Smooth muscle cell (in vitro differentiated cells): Measurements from ENCODE around the gene C12orf75. TPM values are rescaled to one million over a fixed set of nuclear protein-coding genes. Genes with fewer than 3 reads are reported as not detected.

Experiments used
- DNase-seq: peaks from one replicate; lab custom pipeline; 2025; ENCODE audit not compliant: unreplicated experiment; lab: John Stamatoyannopoulos, UW
- H2AFZ ChIP-seq: fragments of 200-600 bp; sonication (generic); 2 replicates; pipeline ENCODE4 v1.6.0; 2016; ENCODE audit warnings: antibody characterized with exemption, low read depth, mild to moderate bottlenecking
- H3F3A ChIP-seq: fragments of 200-600 bp; sonication (generic); 2 replicates; pipeline ENCODE4 v1.6.0; 2017; ENCODE audit warnings: antibody characterized with exemption, low read depth
- H3K27ac ChIP-seq: fragments of 200-600 bp; sonication (generic); 2 replicates; pipeline ENCODE4 v1.5.1; 2016; ENCODE audit warnings: low read depth, mild to moderate bottlenecking
- H3K27me3 ChIP-seq: fragments of 200-600 bp; sonication (generic); 2 replicates; pipeline ENCODE4 v1.6.1; 2016; ENCODE audit warnings: low read depth, mild to moderate bottlenecking
- H3K36me3 ChIP-seq: fragments of 200-600 bp; sonication (generic); 2 replicates; pipeline ENCODE4 v1.5.1; 2016; ENCODE audit warnings: low read depth
- H3K4me1 ChIP-seq: fragments of 200-600 bp; sonication (generic); 2 replicates; pipeline ENCODE4 v1.5.1; 2016; ENCODE audit warnings: low read depth
- H3K4me2 ChIP-seq: fragments of 200-600 bp; sonication (generic); 2 replicates; pipeline ENCODE4 v1.6.0; 2016; ENCODE audit warnings: mild to moderate bottlenecking
- H3K4me3 ChIP-seq: fragments of 200-600 bp; sonication (generic); 2 replicates; pipeline ENCODE4 v1.5.1; 2016; ENCODE audit warnings: mild to moderate bottlenecking
- H3K79me2 ChIP-seq: fragments of 200-600 bp; sonication (generic); 2 replicates; pipeline ENCODE4 v1.6.0; 2016; ENCODE audit warnings: low read depth, mild to moderate bottlenecking
- H3K9ac ChIP-seq: fragments of 200-600 bp; sonication (generic); 2 replicates; pipeline ENCODE4 v1.6.0; 2016; ENCODE audit warnings: low read depth
- H3K9me3 ChIP-seq: fragments of 200-600 bp; sonication (generic); replicated peaks from 2 replicates; pipeline ENCODE4 v1.5.1; 2016; ENCODE audit warnings: low read depth
- H4K20me1 ChIP-seq: fragments of 200-600 bp; sonication (generic); 2 replicates; pipeline ENCODE4 v1.6.0; 2016; ENCODE audit warnings: low read depth
- CTCF ChIP-seq: fragments of 200-600 bp; sonication (generic); IDR thresholded peaks from 2 replicates; pipeline ENCODE4 v1.5.1; 2017; ENCODE audit warnings: borderline replicate concordance, mild to moderate bottlenecking, antibody characterized with exemption; ENCODE audit not compliant: insufficient read depth, poor library complexity, severe bottlenecking
- WGBS: methylation state at CpG from one replicate; pipeline ENCODE4 v1.1.7; 2016; ENCODE audit warnings: low lambda C conversion rate; 5-methylcytosine and 5-hydroxymethylcytosine counted together
- polyA plus RNA-seq: library from polyadenylated mRNA; unstranded; fragments of >200 nt; fragmentation: Nextera tagmentation; extraction: Ambion mirVana; gene quantifications from 2 replicates; pipeline ENCODE4 v1.2.1, GENCODE V29; 2016
- total RNA-seq: library from RNA; depleted of rRNA; stranded (reverse); fragments of >200 nt; gene quantifications from 2 replicates; pipeline ENCODE4 v1.2.3, GENCODE V29; 2014

The C12orf75 gene
- total and polyA plus RNA-seq, 2 experiments from 2014 or later: 201 to 309 TPM

GRCh38 chr12:105285378-105285777 is 45.1 kb upstream of the C12orf75 start:
- no peaks in the 10 kb centered on the region for H3K4me1 ChIP-seq
- no peaks in the 10 kb centered on the region for H3K79me2 ChIP-seq
- peaks cover 4% of the 10 kb centered on the region for H3K27me3 ChIP-seq
- H3K4me3 ChIP-seq: no peak overlapping the region
- 89% methylated on average over 1 of the region's 1 CpG for WGBS
- no peaks in the 10 kb centered on the region for H3F3A ChIP-seq
- H2AFZ ChIP-seq: no peak overlapping the region
- no peaks in the 10 kb centered on the region for H3K9me3 ChIP-seq
- H3K27ac ChIP-seq: no peak overlapping the region
- DNase-seq: no peak
- H3K36me3 ChIP-seq: no peaks in the 10 kb centered on the region
- H4K20me1 ChIP-seq: no peaks in the 10 kb centered on the region
- no peak overlapping the region for H3K4me2 ChIP-seq
- no peak overlapping the region for H3K9ac ChIP-seq
- no peak for TF ChIP-seq CTCF

- Histone ChIP-seq H3K27me3 (peaks cover 4% of the 10 kb centered on the region), H3K27ac (no peak overlapping the region), H4K20me1 (no peaks in the 10 kb centered on the region), H3K4me1 (no peaks in the 10 kb centered on the region), H3K36me3 (no peaks in the 10 kb centered on the region), H3F3A (no peaks in the 10 kb centered on the region), H2AFZ (no peak overlapping the region), H3K4me3 (no peak overlapping the region), H3K9me3 (no peaks in the 10 kb centered on the region), H3K4me2 (no peak overlapping the region), H3K79me2 (no peaks in the 10 kb centered on the region), H3K9ac (no peak overlapping the region)
- TF ChIP-seq CTCF: no peak
- DNase-seq: no peak
- WGBS: 84% methylated on average over 1 of the region's 1 CpG
Observed at GRCh38 chr12:105287408-105287807, 43.1 kb upstream of the C12orf75 start.

GRCh38 chr12:105288311-105288996 is 42.0 kb upstream of the C12orf75 start:
- Histone ChIP-seq H3K27ac (no peak overlapping the region), H3K27me3 (peaks cover 4% of the 10 kb centered on the region), H3K4me2 (no peak overlapping the region), H3K79me2 (no peaks in the 10 kb centered on the region), H3K9me3 (no peaks in the 10 kb centered on the region), H3F3A (no peaks in the 10 kb centered on the region), H2AFZ (no peak overlapping the region), H3K4me1 (no peaks in the 10 kb centered on the region), H3K4me3 (no peak overlapping the region), H4K20me1 (no peaks in the 10 kb centered on the region), H3K9ac (no peak overlapping the region), H3K36me3 (no peaks in the 10 kb centered on the region)
- 77% methylated on average over 3 of the region's 3 CpGs for WGBS
- no peak for DNase-seq
- no peak for TF ChIP-seq CTCF

GRCh38 chr12:105289114-105289904 is 41.2 kb upstream of the C12orf75 start:
- H3K4me2 ChIP-seq: no peak overlapping the region
- no peak overlapping the region for H3K27ac ChIP-seq
- no peak overlapping the region for H3K9ac ChIP-seq
- H3K36me3 ChIP-seq: no peaks in the 10 kb centered on the region
- no peaks in the 10 kb centered on the region for H3K4me1 ChIP-seq
- no peak for TF ChIP-seq CTCF
- H3K9me3 ChIP-seq: no peaks in the 10 kb centered on the region
- WGBS: 80% methylated on average over 6 of the region's 6 CpGs
- no peaks in the 10 kb centered on the region for H4K20me1 ChIP-seq
- DNase-seq: no peak
- H2AFZ ChIP-seq: no peak overlapping the region
- H3K79me2 ChIP-seq: no peaks in the 10 kb centered on the region
- H3K4me3 ChIP-seq: no peak overlapping the region
- no peaks in the 10 kb centered on the region for H3F3A ChIP-seq
- peaks cover 4% of the 10 kb centered on the region for H3K27me3 ChIP-seq
